Measurements from ENCODE around the gene DIDO1. TPM values are rescaled to one million over a fixed set of nuclear protein-coding genes. Genes with fewer than 3 reads are reported as not detected.

Gene DIDO1
- total RNA-seq, 3 donors from 2014 or later (not counting 1 experiment from before 2014, with no cell fraction given), result 79.5 to 116 (median 83.4) TPM

- WGBS (ENCODE audit: insufficient coverage), result 23% methylated on average over 14 of the region's 14 CpGs
- ATAC-seq (no peak), DNase-seq (peak in 1 of 2 donors; percentile 59)
- intact Hi-C loops (cut with micrococcal nuclease), result loop anchor here (5.0 kb wide), 1 partner anchor 66 kb away; the partner anchor contains the start of gene TCFL5
- Mint-ChIP-seq H3K4me3 (peak overlapping the region; percentile 94), H3K9me3 (no peaks in the 10 kb centered on the region), H3K27me3 (ENCODE audit: low read depth in 2 of 2) (no peaks in the 10 kb centered on the region), H3K36me3 (no peaks in the 10 kb centered on the region), H3K27ac (peak overlapping the region; percentile 90 to 95), H3K4me1 (peaks cover 43 to 55% of the 10 kb centered on the region in 2 donors)
- Histone ChIP-seq H3K4me3 (ENCODE audit: low read length) (peak overlapping the region; percentile 73), H3K36me3 (ENCODE audit: control insufficient read depth, insufficient read depth, low read length) (no peaks in the 10 kb centered on the region), H3K27me3 (ENCODE audit: control insufficient read depth, insufficient read depth, low read length) (no peaks in the 10 kb centered on the region), H3K4me1 (ENCODE audit: control insufficient read depth, insufficient read depth, low read length) (peaks cover 51% of the 10 kb centered on the region), H3K27ac (ENCODE audit: low read length) (peak overlapping the region; percentile 74), H3K9me3 (ENCODE audit: control insufficient read depth, insufficient read depth, low read length) (no peaks in the 10 kb centered on the region)
- TF ChIP-seq, protein P1, sequence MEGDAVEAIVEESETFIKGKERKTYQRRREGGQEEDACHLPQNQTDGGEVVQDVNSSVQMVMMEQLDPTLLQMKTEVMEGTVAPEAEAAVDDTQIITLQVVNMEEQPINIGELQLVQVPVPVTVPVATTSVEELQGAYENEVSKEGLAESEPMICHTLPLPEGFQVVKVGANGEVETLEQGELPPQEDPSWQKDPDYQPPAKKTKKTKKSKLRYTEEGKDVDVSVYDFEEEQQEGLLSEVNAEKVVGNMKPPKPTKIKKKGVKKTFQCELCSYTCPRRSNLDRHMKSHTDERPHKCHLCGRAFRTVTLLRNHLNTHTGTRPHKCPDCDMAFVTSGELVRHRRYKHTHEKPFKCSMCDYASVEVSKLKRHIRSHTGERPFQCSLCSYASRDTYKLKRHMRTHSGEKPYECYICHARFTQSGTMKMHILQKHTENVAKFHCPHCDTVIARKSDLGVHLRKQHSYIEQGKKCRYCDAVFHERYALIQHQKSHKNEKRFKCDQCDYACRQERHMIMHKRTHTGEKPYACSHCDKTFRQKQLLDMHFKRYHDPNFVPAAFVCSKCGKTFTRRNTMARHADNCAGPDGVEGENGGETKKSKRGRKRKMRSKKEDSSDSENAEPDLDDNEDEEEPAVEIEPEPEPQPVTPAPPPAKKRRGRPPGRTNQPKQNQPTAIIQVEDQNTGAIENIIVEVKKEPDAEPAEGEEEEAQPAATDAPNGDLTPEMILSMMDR (IDR thresholded peaks at IDR 0.05), result no peak
Observed at GRCh38 chr20:62928246-62928939, 2.1 kb upstream of the DIDO1 start.

DNA sequence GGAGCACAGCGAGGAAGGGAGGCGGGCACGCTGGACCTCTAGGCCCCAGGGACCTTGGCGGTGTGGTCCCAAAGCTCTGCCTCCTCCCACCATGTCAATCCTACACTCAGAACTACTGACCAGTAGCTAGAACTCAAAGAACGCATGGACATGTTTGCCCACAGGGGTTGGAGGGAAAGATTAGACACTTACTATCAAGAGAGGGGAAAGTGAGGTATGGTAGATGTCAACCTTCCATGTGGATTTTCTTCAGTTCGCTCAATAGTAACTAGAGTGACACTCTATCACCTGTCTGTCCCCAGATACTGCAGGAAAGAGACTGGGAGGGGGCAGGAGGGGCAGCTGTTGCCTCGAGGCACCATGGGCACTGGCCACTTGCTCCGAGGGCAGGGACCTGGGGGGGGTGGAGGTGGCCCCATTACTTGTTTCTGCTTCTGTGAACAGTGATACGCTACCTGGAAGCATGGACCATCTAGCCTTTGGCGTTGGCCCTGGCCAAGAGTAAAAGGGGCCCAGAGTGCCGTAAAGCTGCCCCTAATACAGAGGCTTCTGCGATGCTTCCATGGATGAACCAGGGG is 912 bp upstream of the DIDO1 start:
- WGBS (ENCODE audit: insufficient coverage), result 97% methylated on average over 9 of the region's 12 CpGs
- Mint-ChIP-seq H3K9me3 (no peaks in the 10 kb centered on the region), H3K36me3 (no peaks in the 10 kb centered on the region), H3K27me3 (ENCODE audit: low read depth in 2 of 2) (no peaks in the 10 kb centered on the region), H3K27ac (peak overlapping the region; percentile 90 to 95), H3K4me1 (peaks cover 50 to 64% of the 10 kb centered on the region in 2 donors), H3K4me3 (peak overlapping the region; percentile 94)
- Histone ChIP-seq H3K4me3 (ENCODE audit: low read length) (no peak overlapping the region), H3K27ac (ENCODE audit: low read length) (peak overlapping the region; percentile 88), H3K4me1 (ENCODE audit: control insufficient read depth, insufficient read depth, low read length) (peaks cover 63% of the 10 kb centered on the region), H3K27me3 (ENCODE audit: control insufficient read depth, insufficient read depth, low read length) (no peaks in the 10 kb centered on the region), H3K36me3 (ENCODE audit: control insufficient read depth, insufficient read depth, low read length) (no peaks in the 10 kb centered on the region), H3K9me3 (ENCODE audit: control insufficient read depth, insufficient read depth, low read length) (no peaks in the 10 kb centered on the region)
- TF ChIP-seq, protein P1 (IDR thresholded peaks at IDR 0.05), result no peak
- DNase-seq (no peak), ATAC-seq (no peak)
- intact Hi-C loops (cut with micrococcal nuclease), result loop anchor here (2.0 to 5.0 kb wide), 2 partner anchors 26 to 65 kb away; partner anchors contain the start of gene TCFL5

DNA sequence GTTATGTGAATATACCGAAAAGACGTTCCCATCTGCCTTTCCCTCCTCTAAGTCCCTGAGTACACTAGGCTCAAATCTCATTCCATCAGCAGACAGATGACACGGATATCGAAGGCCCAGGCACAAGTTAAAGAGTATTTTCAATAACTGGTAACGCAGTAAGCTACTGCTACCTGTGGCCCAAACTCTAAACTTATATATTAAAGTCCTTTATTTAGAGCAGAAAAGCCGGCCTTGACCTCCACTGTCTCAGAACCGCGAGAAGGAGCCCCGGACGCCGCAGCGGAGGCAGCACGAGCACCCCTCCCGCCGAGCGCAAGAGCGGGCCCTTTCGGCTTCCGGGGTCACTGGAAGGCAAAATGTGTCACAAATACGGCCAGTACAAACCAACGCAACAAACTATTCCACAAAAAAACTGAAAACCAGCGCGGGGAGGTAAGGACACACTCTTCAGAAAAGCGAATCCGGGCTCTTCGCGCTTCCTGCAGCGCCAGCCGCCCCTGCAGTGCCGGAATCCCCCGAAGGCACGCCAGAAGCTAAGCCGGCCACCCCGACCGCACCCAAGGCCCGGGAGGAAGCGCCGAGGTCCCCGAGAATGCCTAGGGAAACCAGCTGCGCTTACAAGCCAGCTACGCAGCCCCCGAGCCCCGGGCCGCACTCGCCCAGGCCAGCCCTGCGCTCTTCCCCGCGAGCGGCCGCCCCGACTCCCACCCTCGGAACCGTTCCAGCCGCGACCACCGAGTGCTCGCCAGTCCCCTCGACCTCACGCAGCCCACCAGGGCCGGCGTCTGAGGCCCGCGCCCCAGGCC is 681 bp downstream of the DIDO1 start:
- ATAC-seq (peak; percentile 18 to 42 (median 36)), DNase-seq (peak; percentile 61 to 79)
- Histone ChIP-seq H3K36me3 (ENCODE audit: control insufficient read depth, insufficient read depth, low read length) (no peaks in the 10 kb centered on the region), H3K4me3 (ENCODE audit: low read length) (peak overlapping the region; percentile 94), H3K27ac (ENCODE audit: low read length) (peak overlapping the region; percentile 88), H3K4me1 (ENCODE audit: control insufficient read depth, insufficient read depth, low read length) (peaks cover 76% of the 10 kb centered on the region), H3K27me3 (ENCODE audit: control insufficient read depth, insufficient read depth, low read length) (no peaks in the 10 kb centered on the region), H3K9me3 (ENCODE audit: control insufficient read depth, insufficient read depth, low read length) (no peaks in the 10 kb centered on the region)
- H3K9me3 Mint-ChIP-seq, result no peaks in the 10 kb centered on the region
- H3K27ac Mint-ChIP-seq, result peak overlapping the region; percentile 95 to 97
- H3K27me3 Mint-ChIP-seq (ENCODE audit: low read depth in 2 of 2), result no peaks in the 10 kb centered on the region
- no peaks in the 10 kb centered on the region for H3K36me3 Mint-ChIP-seq
- TF ChIP-seq, protein P1 (IDR thresholded peaks at IDR 0.05), result no peak
- peak overlapping the region; percentile 97 for H3K4me3 Mint-ChIP-seq
- intact Hi-C loops (cut with micrococcal nuclease), result loop anchor here (1.0 to 5.0 kb wide), 3 partner anchors 12 to 63 kb away; partner anchors contain the start of gene TCFL5
- peaks cover 58 to 74% of the 10 kb centered on the region in 2 donors for H3K4me1 Mint-ChIP-seq
- WGBS (ENCODE audit: insufficient coverage), result under 1% methylated on average over 63 of the region's 63 CpGs
